GM18511 (cell line): ENCODE measurements around the gene RPH3AL.

Experiments
- ATAC-seq: cut with Tn5 transposase; IDR thresholded peaks from one replicate; pipeline ENCODE4 v1.9.1; 2021; ENCODE audit warnings: mild to moderate bottlenecking, moderate library complexity; ENCODE audit not compliant: unreplicated experiment

The RPH3AL gene

DNA sequence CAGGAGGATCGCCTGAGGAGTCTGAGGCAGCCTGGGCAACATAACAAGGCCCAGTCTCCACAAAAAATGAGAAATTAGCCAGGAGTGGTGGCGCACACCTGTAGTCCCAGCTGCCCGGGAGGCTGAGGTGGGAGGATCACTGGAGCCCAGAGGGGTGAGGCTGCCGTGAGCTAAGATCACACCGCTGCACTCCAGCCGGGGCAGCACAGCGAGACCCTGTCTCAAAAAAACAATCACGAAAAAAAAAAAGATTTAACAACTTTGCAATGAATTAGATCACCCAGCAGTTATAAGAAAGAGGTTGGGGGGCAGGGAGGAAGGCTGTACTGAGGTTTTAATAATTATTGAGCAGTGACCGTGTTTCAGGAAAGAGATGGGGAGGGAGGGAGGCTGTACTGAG is 49.4 kb downstream of the RPH3AL start:
- ATAC-seq, result no peak

DNA sequence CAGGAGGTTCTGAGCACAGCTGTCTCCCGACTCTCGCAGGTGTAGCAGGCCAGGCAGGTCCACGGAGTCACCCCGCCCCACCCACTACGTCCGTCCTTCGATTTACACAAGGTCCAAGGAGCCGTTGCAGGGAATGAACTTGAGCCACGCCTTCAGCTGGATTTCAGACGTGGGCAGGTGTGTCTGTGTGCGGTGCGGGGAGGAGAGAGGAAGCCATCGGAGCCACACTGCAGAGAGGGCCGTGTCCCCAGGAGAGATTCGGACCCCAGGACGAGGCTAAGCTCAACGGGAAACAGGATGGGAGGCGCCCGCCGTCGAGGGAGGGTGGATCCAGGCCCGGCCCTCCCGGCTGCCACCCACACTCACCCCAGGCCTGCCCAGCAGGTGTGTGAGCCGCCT is 50.3 kb downstream of the RPH3AL start:
- no peak for ATAC-seq

- ATAC-seq, result no peak
Measured at GRCh38 chr17:301681-302299, 50.8 kb downstream of the RPH3AL start.

DNA sequence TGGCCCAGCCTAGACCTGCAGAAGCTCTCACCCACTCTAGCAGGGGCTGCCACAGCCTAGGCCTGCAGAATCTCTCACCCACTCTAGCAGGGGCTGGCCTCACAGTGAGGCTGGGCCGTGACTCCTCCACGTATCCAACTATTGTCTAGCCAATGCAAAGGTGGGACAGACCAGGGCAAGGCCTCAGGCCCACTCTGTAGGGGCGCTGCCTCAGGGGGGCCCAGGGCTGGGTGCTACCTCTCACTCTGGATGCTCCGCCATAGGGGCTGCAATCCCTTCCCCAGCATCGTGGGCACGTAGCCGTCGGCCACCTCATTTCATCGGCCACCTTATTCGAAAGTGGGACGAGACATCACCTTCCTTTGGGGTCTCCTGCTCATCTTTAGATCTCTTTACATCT is 51.7 kb downstream of the RPH3AL start:
- no peak for ATAC-seq

- ATAC-seq, result no peak
Measured at GRCh38 chr17:299546-299945, 53.1 kb downstream of the RPH3AL start.

DNA sequence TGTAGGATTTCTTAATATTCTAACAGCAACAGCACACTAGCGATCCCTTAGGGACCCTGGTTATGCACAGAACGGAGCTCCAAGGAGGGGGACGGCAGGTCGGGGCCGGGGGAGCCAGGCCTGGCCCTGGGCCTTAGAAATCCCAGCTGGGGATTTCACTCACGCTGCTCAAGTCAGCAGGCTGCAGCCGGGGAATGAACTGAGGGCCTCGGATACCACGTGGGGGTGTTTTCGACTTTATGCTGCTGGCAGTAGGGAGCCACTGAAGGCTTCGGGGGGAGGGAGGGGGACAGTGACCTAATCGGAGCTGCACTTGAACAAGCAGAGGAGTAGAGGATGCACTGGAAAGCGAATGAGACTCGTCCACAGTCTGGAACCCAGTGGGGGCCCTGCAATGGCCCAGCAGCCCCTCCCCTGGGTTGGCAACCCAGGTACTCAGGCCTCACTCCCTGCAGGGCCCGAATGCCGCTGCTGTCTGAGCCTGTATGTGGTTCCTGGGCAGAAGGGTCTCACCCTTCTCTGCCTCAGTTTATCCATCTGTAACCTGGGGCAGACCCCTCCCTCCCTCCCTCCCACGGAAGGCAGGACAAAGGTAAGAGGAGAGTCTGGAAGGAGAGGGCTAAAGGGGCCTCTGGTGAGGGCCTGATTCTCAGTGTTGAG is 53.7 kb downstream of the RPH3AL start:
- ATAC-seq, result no peak

DNA sequence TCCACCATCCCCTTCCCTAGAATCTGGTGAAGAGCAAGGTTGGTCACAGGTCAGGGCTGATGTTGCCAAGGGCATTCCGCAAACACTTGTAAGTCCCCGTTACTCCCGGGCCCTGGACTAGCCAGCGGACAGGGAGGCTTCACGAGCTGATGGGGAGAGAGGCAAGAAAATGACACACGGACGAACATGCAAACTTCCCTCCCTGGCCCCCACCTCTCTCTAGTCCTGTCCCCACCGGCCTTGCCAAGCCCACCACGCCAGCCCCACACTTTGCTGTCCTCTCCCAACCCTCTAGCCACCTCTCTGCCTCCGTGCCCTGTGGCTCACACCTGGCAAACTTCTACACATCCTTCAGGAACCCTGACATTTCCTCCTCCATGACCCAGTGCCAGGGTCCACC is 54.8 kb downstream of the RPH3AL start:
- no peak for ATAC-seq

DNA sequence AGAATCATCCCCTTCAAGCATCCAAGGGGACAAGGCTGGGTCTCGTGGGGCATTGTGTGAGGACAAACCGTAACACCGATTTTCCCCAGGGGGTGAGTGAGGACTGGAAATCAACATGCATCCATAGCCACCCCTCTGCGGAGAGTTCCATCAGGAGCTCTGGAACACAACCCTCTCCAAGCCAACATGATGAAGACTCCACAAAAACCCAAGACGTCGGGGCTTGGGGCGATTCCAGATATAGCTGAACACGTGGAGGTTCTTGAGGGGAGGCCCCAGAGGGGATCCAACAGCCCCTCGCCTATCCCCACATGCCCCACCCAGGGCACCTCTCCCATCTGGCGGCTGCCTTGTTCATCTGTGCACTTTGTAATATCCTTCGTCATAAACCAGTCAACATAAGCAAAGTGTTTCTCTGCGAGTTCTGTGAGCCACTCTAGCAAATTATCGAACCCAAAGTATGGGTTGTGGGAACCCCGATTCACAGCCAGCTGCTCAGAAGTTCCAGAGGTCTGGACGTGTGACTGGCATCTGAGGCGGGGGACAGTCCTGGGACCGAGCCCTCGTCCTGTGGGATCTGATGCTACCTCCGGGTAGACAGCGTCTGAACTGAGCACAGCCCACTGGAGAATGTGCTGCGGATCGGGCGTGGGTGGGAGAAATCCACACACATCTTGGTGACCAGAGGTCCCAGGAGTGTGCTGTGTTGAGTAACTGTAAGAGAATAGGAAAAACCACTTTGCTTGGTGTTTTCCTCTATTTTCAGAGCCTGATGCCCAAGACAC is 55.5 kb downstream of the RPH3AL start:
- no peak for ATAC-seq

DNA sequence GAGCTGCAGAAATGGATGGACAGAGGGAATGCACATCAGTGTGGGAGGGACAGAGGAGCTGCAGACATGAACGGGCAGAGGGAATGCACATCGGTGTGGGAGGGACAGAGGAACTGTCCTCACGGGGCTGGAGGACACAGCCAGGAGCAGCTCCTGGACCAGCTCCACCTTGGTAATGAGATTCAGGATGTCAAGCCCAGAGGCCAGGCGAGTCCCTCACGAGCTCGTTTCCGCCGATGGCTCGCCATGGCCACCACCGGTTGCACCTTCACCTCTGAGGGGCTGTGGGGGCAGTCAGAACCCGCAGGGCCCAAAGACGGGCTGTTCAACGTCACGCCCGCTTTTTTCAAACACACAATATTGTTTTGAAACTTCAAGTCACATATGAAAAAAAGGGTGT is 56.2 kb downstream of the RPH3AL start:
- ATAC-seq, result no peak

- ATAC-seq, result no peak
Measured at GRCh38 chr17:292531-293382, 59.9 kb downstream of the RPH3AL start.

- no peak for ATAC-seq
Measured at GRCh38 chr17:292016-292415, 60.6 kb downstream of the RPH3AL start.

- no peak for ATAC-seq
Measured at GRCh38 chr17:291587-291986, 61.0 kb downstream of the RPH3AL start.

DNA sequence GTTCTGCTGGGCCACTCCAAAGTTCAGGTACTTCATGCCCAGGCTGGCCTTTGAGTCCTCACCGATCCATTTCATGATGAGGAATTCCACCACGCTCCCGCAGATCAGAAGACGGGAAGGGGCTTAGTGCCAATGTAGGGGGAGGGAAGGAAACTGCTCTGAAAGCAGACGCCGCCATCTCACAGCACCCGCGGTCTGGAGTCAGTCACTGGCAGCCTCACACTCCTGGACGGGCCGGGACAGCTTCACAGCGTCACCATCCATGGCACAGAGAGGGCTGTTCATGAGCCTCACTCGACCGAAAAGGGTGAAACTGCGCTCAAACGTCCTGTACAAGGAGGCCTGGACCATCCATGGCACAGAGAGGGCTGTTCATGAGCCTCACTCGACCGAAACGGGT is 62.0 kb downstream of the RPH3AL start:
- ATAC-seq, result no peak

- ATAC-seq, result no peak
Measured at GRCh38 chr17:290121-290521, 62.5 kb downstream of the RPH3AL start.

DNA sequence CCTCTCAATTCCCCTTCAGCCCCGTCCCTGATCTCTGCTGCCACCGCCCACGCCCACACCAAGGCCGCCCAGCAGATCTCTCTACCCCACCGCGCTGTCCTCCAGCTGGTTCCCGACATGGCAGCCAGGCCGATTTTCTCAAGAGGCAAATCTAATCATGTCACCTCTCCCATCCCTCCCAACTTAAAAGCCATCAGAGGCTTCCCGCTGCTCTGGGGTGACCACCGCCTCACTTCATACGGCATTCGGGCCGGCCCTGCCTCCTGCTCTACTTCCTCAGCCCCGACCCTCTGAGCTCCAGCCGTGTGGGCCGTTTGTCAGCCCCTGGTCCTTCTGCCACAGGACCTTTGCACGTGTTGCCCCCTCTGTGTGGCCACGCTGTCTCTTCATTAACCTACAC is 63.2 kb downstream of the RPH3AL start:
- ATAC-seq, result no peak

DNA sequence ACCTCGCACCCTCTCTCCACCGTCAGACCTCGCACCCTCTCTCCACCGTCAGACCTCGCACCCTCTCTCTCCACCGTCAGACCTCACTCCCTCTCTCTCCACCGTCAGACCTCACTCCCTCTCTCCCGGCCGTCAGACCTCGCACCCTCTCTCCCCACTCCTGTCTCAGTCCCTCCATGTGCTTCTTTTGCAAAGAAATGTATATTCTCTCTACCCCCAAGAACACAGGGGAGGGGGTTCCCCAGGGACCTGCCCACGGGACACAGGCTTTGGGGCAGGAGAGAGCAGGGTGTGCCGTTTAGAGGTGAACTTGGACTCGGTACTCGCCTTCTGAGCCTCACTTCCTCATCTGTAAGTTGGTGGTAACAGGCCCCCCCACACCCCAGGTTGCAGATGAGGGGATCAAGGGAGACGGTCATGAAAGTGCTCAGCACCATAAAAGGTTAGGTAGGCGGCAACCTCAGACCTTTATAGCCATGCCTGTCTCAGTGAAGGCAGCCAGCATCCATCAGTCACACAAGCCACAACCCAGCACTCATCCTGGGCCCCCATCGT is 63.7 kb downstream of the RPH3AL start:
- ATAC-seq, result no peak

GRCh38 chr17:286571-286970 is 66.0 kb downstream of the RPH3AL start:
- no peak for ATAC-seq

DNA sequence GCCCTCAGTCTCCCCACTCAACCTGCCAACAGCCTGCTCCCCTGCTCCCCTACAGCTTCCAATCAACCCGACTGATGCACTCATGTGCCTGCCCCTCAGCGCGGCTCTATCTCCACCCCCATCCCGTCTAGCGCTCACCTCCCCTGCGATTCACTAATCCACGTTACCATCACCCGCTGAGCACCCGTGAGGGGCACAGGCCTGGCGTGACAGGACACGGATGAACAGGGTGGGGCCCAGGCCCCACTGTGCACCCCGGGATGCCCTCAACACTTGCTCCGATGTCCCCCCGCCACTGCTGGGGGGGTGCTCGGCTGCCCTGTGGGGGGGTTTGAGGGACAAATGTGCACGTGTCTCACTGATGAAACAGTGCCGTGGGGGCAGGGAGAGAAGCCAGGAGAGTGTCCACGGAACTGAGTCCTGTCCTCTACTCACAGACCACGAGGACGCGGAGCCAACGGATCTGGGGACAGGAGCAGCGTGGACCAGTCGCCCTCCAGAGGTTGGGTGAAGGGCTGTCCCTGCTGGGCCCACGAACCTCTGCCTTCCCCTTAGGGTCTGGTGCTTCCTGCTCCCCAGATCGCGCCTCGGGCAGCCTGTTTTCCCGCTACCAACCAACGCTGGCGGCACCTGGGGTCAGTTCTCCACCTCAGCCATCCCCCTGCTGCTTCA is 66.7 kb downstream of the RPH3AL start:
- ATAC-seq, result no peak

GRCh38 chr17:284676-285355 is 67.8 kb downstream of the RPH3AL start:
- no peak for ATAC-seq
